H1 (cell line): Measurements from ENCODE around the gene CCR8. TPM values are rescaled to one million over a fixed set of nuclear protein-coding genes. Genes with fewer than 3 reads are reported as not detected.

Source experiments
- polyA plus RNA-seq, 7 experiments: library from polyadenylated mRNA; depleted of rRNA in 3 of 7; stranded (reverse) in 5 of 7; unstranded in 2 of 7; fragments of >200 nt in 5 of 7; fragments of 200-250 nt in 2 of 7; gene quantifications; 1 replicate in 5 of 7; 2 replicates in 1 of 7; 4 replicates in 1 of 7; pipeline versions ENCODE4 v1.2.1 to v1.2.3, GENCODE V29; 2011 to 2013; ENCODE audit warnings: missing spikeins in 2 of 7, mixed read lengths in 2 of 7
- total RNA-seq: library from RNA; stranded (reverse); fragmentation: NEBNext Ultra II Directional; extraction: Animal tissue kit (Norgen Biotek cat#: 25700); gene quantifications from 2 replicates; pipeline ENCODE4 v1.2.1, GENCODE V29; 2021

CCR8 gene
- total and polyA plus RNA-seq, 2 of the 8 experiments (the other 6 are each of a cell fraction or from before 2014, with no cell fraction given), result 0.35 TPM; not detected in 1

Other genes with a start within 250 kb of the CCR8 start
- 33.4 and 39.3 TPM in 2 replicates for gene GORASP1, start 222.1 kb upstream of the CCR8 start, total RNA-seq
- 33.5 and 45.0 TPM in 2 replicates for gene GORASP1, start 222.1 kb upstream of the CCR8 start, polyA plus RNA-seq (2011; rRNA removed)
- 1.7 and 2.8 TPM in 2 replicates for gene TTC21A, start 222.0 kb upstream of the CCR8 start, total RNA-seq
- 2.3 and 2.7 TPM in 2 replicates for gene TTC21A, start 222.0 kb upstream of the CCR8 start, polyA plus RNA-seq (2011; rRNA removed)
- gene CSRNP1, start 176.1 kb upstream of the CCR8 start, total RNA-seq, result 7.1 and 8.3 TPM in 2 replicates
- 6.7 and 10.9 TPM in 2 replicates for gene CSRNP1, start 176.1 kb upstream of the CCR8 start, polyA plus RNA-seq (2011; rRNA removed)
- not detected in 2 replicates for gene XIRP1, start 137.1 kb upstream of the CCR8 start, total RNA-seq
- not detected in 2 replicates for gene XIRP1, start 137.1 kb upstream of the CCR8 start, polyA plus RNA-seq (2011; rRNA removed)
- gene CX3CR1, start 49.7 kb upstream of the CCR8 start, total RNA-seq, result not detected in 2 replicates
- 0.08 TPM in 2 replicates for gene CX3CR1, start 49.7 kb upstream of the CCR8 start, polyA plus RNA-seq (2011; rRNA removed)
- 37.3 and 41.2 TPM in 2 replicates for gene SLC25A38, start 53.7 kb downstream of the CCR8 start, total RNA-seq
- gene SLC25A38, start 53.7 kb downstream of the CCR8 start, polyA plus RNA-seq (2011; rRNA removed), result 45.8 and 49.9 TPM in 2 replicates
- gene RPSA, start 77.0 kb downstream of the CCR8 start, total RNA-seq, result 2,661 and 2,701 TPM in 2 replicates
- gene RPSA, start 77.0 kb downstream of the CCR8 start, polyA plus RNA-seq (2011; rRNA removed), result 6,179 and 7,468 TPM in 2 replicates
- gene MOBP, start 138.0 kb downstream of the CCR8 start, total RNA-seq, result 0.10 and 0.50 TPM in 2 replicates
- 0.06 and 0.24 TPM in 2 replicates for gene MOBP, start 138.0 kb downstream of the CCR8 start, polyA plus RNA-seq (2011; rRNA removed)